NT2/D1 (cell line): Measurements from ENCODE around the gene LSAMP.

Experiments used
- DNase-seq: peaks from one replicate; pipeline ENCODE4 v3.0.0-alpha.2; 2011; ENCODE audit warnings: low read depth, low spot score
- H3K27me3 ChIP-seq: 2 replicates; pipeline ENCODE4 v1.6.0; 2011; ENCODE audit warnings: mild to moderate bottlenecking; ENCODE audit not compliant: insufficient read length, insufficient read depth
- H3K36me3 ChIP-seq: 2 replicates; pipeline ENCODE4 v1.6.1; 2011; ENCODE audit warnings: mild to moderate bottlenecking, low read length, mixed read lengths; ENCODE audit not compliant: insufficient read depth, insufficient read length
- H3K4me1 ChIP-seq: 2 replicates; pipeline ENCODE4 v1.5.1; 2011; ENCODE audit not compliant: insufficient read depth, insufficient read length
- H3K4me3 ChIP-seq: 2 replicates; pipeline ENCODE4 v1.5.1; 2011; ENCODE audit warnings: low read depth; ENCODE audit not compliant: insufficient read length
- H3K9ac ChIP-seq: 2 replicates; pipeline ENCODE4 v1.6.0; 2011; ENCODE audit warnings: low read depth; ENCODE audit not compliant: insufficient read length
- H3K9me3 ChIP-seq: 2 replicates; pipeline ENCODE4 v1.5.1; 2011; ENCODE audit warnings: mild to moderate bottlenecking, low read length; ENCODE audit not compliant: insufficient read depth
- SUZ12 ChIP-seq: IDR thresholded peaks from 2 replicates; pipeline ENCODE4 v1.6.1; 2011; ENCODE audit not compliant: insufficient read length, insufficient read depth; ENCODE audit errors: extremely low read depth
- YY1 ChIP-seq: IDR thresholded peaks from 2 replicates; pipeline ENCODE4 v1.6.1; 2011; ENCODE audit not compliant: insufficient read length, insufficient read depth
- ZNF274 ChIP-seq: IDR thresholded peaks from 2 replicates; pipeline ENCODE4 v1.6.1; 2011; ENCODE audit warnings: mild to moderate bottlenecking, low read depth, low read length

LSAMP gene

GRCh38 chr3:116053017-116053416, 392.3 kb downstream of the LSAMP start:
- Histone ChIP-seq H3K9ac (no peak overlapping the region), H3K4me3 (no peak overlapping the region), H3K4me1 (no peaks in the 10 kb centered on the region), H3K27me3 (no peaks in the 10 kb centered on the region), H3K9me3 (no peaks in the 10 kb centered on the region), H3K36me3 (no peaks in the 10 kb centered on the region)
- TF ChIP-seq YY1 (no peak), SUZ12 (no peak), ZNF274 (no peak)
- DNase-seq = no peak

GRCh38 chr3:116052602-116053001, 392.7 kb downstream of the LSAMP start:
- no peak for DNase-seq
- Histone ChIP-seq H3K4me1 (no peaks in the 10 kb centered on the region), H3K9ac (no peak overlapping the region), H3K4me3 (no peak overlapping the region), H3K9me3 (no peaks in the 10 kb centered on the region), H3K27me3 (no peaks in the 10 kb centered on the region), H3K36me3 (no peaks in the 10 kb centered on the region)
- no peak for TF ChIP-seq ZNF274
- TF ChIP-seq SUZ12 = no peak
- no peak for TF ChIP-seq YY1

- Histone ChIP-seq H3K9ac (no peak overlapping the region), H3K36me3 (no peaks in the 10 kb centered on the region), H3K9me3 (no peaks in the 10 kb centered on the region), H3K27me3 (no peaks in the 10 kb centered on the region), H3K4me3 (no peak overlapping the region), H3K4me1 (no peaks in the 10 kb centered on the region)
- no peak for DNase-seq
- no peak for TF ChIP-seq SUZ12
- no peak for TF ChIP-seq ZNF274
- TF ChIP-seq YY1 = no peak
These were observed 393.7 kb downstream of the LSAMP start for GRCh38 chr3:116051586-116051985.

DNA sequence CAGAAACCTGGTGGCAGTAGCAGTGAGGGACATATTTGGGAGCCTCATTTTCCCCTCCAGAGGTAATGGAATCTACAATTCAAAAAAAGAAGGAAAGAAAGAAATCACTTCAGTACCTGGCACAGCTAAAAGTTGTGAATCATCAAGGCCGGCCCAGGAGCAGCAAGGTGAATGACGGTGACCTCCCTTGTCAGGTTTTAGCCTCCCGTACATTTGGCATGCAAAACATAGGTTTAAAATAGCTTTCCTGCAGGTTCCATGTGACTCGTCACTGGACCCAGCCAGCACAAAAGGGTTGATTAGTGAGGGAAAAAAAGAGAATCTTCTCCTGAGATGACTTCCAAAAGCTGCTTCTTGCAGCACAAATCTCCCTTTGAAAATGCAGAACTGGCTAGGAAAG, 394.2 kb downstream of the LSAMP start:
- Histone ChIP-seq H3K36me3 (no peaks in the 10 kb centered on the region), H3K4me3 (no peak overlapping the region), H3K9ac (no peak overlapping the region), H3K27me3 (no peaks in the 10 kb centered on the region), H3K9me3 (no peaks in the 10 kb centered on the region), H3K4me1 (no peaks in the 10 kb centered on the region)
- no peak for TF ChIP-seq ZNF274
- TF ChIP-seq SUZ12 = no peak
- no peak for TF ChIP-seq YY1
- DNase-seq = no peak

- Histone ChIP-seq H3K4me1 (no peaks in the 10 kb centered on the region), H3K27me3 (no peaks in the 10 kb centered on the region), H3K4me3 (no peak overlapping the region), H3K36me3 (no peaks in the 10 kb centered on the region), H3K9me3 (no peaks in the 10 kb centered on the region), H3K9ac (no peak overlapping the region)
- TF ChIP-seq ZNF274 (no peak), SUZ12 (no peak)
- no peak for DNase-seq
These were observed 394.9 kb downstream of the LSAMP start for GRCh38 chr3:116050311-116050915.

GRCh38 chr3:116048991-116049390, 396.3 kb downstream of the LSAMP start:
- no peak overlapping the region for H3K9ac ChIP-seq

DNA sequence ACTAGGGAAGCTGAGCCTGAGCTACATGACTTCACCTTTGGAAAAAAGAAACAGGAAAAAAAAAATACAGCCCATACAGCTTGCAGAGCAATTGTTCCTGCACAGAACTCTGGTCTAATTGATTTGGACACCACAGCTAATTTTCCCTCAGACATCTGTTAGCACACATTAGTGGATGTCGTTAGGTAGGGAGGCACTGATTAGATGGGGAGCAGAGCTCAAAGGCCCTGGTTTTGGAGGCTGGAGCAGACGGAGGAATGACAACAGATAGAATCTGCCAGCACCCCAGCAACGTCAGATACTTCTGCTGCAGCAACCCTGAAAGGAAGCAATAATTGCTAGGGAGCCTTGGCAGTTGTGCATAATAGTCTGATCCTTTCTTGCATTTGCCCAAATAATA, 398.9 kb downstream of the LSAMP start:
- H3K27me3 ChIP-seq = no peaks in the 10 kb centered on the region
- no peaks in the 10 kb centered on the region for H3K9me3 ChIP-seq
- H3K4me1 ChIP-seq = no peaks in the 10 kb centered on the region
- no peak overlapping the region for H3K9ac ChIP-seq
- H3K4me3 ChIP-seq = no peak overlapping the region
- TF ChIP-seq YY1 (no peak), ZNF274 (no peak), SUZ12 (no peak)
- DNase-seq = no peak
- H3K36me3 ChIP-seq = no peaks in the 10 kb centered on the region

More at GRCh38 chr3:116048991-116049390, 396.3 kb downstream of the LSAMP start:
- H3K4me1 ChIP-seq = no peaks in the 10 kb centered on the region
- no peak overlapping the region for H3K4me3 ChIP-seq
- no peaks in the 10 kb centered on the region for H3K36me3 ChIP-seq
- TF ChIP-seq SUZ12 (no peak), ZNF274 (no peak), YY1 (no peak)
- no peaks in the 10 kb centered on the region for H3K27me3 ChIP-seq
- no peak for DNase-seq
- no peaks in the 10 kb centered on the region for H3K9me3 ChIP-seq

- Histone ChIP-seq H3K27me3 (no peaks in the 10 kb centered on the region), H3K9me3 (no peaks in the 10 kb centered on the region), H3K36me3 (no peaks in the 10 kb centered on the region), H3K4me1 (no peaks in the 10 kb centered on the region), H3K4me3 (no peak overlapping the region), H3K9ac (no peak overlapping the region)
- TF ChIP-seq ZNF274 (no peak), YY1 (no peak), SUZ12 (no peak)
- DNase-seq = no peak
These were observed 400.0 kb downstream of the LSAMP start for GRCh38 chr3:116045314-116045713.
